SJCRH30 (cell line): ENCODE results near the gene LPCAT1. TPM values are rescaled to one million over a fixed set of nuclear protein-coding genes. Genes with fewer than 3 reads are reported as not detected.
"Not testable (repeated sequence)": the region's sequence is repeated elsewhere in the genome, so short reads cannot be mapped to it uniquely, and the experiment has no call there.

Source experiments
- DNase-seq, 2 experiments: peaks; one replicate each; pipeline ENCODE4 v3.0.0-alpha.2; 2015 to 2020
- H3K27ac ChIP-seq: fragments of 250-450 bp; sonication (Bioruptor Pico); 2 replicates; pipeline ENCODE4 v1.5.1; 2020; ENCODE audit warnings: mild to moderate bottlenecking, moderate library complexity
- H3K27me3 ChIP-seq: fragments of 250-450 bp; sonication (Bioruptor Pico); 2 replicates; pipeline ENCODE4 v1.5.1; 2020; ENCODE audit warnings: mild to moderate bottlenecking, moderate library complexity
- H3K36me3 ChIP-seq: fragments of 250-450 bp; sonication (Bioruptor Pico); 2 replicates; pipeline ENCODE4 v1.5.1; 2020; ENCODE audit warnings: mild to moderate bottlenecking, moderate library complexity
- H3K4me1 ChIP-seq: fragments of 250-450 bp; sonication (Bioruptor Pico); 2 replicates; pipeline ENCODE4 v1.5.1; 2020; ENCODE audit warnings: mild to moderate bottlenecking, moderate library complexity
- H3K4me3 ChIP-seq: fragments of 250-450 bp; sonication (Bioruptor Pico); 2 replicates; pipeline ENCODE4 v1.5.1; 2020; ENCODE audit warnings: mild to moderate bottlenecking, moderate library complexity
- H3K9me3 ChIP-seq: fragments of 250-450 bp; sonication (Bioruptor Pico); replicated peaks from 2 replicates; pipeline ENCODE4 v1.5.1; 2020; ENCODE audit warnings: mild to moderate bottlenecking, moderate library complexity
- total RNA-seq: library from RNA; depleted of rRNA; stranded (reverse); fragments of >200 nt; shearing (Covaris generic); gene quantifications from 2 replicates; pipeline ENCODE4 v1.2.3, GENCODE V29; 2014

Gene LPCAT1
- total RNA-seq, 1 experiment from 2014 or later: 44.6 TPM

DNA sequence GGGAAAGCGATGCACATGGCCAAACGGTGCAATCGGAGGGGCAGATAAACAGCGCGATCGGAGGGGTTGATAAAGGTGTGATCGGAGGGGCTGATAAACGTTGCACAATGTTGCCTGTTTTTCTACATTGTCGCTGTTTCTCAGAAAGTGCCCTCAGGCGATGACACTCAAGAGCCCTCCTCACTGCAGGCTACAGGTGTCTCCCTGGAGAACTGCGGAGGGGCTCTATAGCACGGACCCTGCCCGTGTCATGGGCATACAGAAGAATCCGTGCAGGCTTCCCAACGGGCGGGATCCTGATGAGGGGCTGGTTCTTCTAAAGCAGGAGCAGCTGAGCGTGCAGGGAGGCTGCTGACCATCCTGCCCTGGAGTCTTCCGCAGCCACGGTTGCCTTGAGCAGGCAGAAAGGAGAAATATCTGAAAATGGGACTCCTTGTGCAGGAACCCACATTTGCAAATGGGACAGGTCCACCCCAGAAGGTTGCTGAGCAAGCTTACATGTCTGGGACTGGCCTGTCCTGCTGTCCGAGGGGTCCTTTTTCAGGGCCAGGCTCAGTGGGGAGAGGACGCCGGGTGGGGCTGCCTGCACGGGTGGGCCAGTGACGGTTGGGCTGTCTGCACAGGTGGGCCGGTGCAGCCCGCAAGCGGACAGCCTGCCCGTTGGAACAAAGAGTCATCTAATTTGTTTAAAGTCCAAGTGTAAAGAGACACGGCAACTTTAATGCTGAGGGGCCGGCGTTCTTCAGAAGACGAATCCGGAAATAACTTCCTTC, 25.1 kb upstream of the LPCAT1 start:
- no peaks in the 10 kb centered on the region for H3K9me3 ChIP-seq
- H3K27ac ChIP-seq: no peak overlapping the region
- no peaks in the 10 kb centered on the region for H3K36me3 ChIP-seq
- H3K4me1 ChIP-seq: no peaks in the 10 kb centered on the region
- H3K4me3 ChIP-seq: no peak overlapping the region
- no peaks in the 10 kb centered on the region for H3K27me3 ChIP-seq
- no peak for DNase-seq

DNA sequence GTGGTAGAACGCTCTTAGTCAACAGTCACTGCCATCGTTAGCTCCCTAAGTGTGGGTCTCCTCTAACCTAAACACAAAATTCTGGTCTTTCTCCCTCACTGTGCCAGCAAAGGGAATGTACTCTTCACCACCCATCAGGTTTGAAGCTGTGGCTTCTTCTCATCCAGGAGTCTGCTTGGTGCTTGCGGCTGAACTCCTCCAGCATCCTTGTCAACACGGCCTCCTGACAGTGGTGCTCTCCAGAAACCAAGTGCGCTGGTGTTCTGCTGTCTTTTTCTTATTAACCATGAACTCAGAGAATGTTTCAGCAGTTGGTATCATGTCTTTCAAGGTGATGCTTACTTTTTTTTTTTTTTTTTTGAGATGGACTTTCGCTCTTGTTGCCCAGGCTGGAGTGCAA, 23.9 kb upstream of the LPCAT1 start:
- no peaks in the 10 kb centered on the region for H3K36me3 ChIP-seq
- no peak overlapping the region for H3K27ac ChIP-seq
- DNase-seq: no peak

DNA sequence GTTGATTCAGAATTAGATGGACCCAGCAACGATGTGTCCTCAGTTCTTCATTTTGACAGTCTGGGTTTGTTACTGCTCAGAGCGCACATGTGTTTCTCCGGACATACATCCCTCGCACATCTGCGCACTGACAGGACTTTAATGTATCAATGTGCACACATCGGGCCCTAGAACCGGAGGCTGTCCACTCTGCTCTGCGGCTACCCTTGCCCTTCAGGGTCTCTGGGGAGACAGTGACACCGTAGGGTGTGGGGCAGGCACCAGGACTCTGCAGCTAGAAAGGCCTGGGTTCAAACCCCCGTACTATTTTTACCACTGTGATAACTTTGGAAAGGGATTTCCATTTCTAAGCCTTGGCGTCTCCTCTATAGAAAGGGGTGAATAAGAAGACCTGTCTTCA, 23.5 kb upstream of the LPCAT1 start:
- no peaks in the 10 kb centered on the region for H3K36me3 ChIP-seq
- no peaks in the 10 kb centered on the region for H3K4me1 ChIP-seq
- H3K27ac ChIP-seq: no peak overlapping the region
- no peak for DNase-seq
- H3K4me3 ChIP-seq: no peak overlapping the region
- H3K9me3 ChIP-seq: no peaks in the 10 kb centered on the region
- H3K27me3 ChIP-seq: no peaks in the 10 kb centered on the region

More for the DNA sequence above, 23.9 kb upstream of the LPCAT1 start:
- H3K9me3 ChIP-seq: no peaks in the 10 kb centered on the region
- no peak overlapping the region for H3K4me3 ChIP-seq
- no peaks in the 10 kb centered on the region for H3K27me3 ChIP-seq
- H3K4me1 ChIP-seq: no peaks in the 10 kb centered on the region

DNA sequence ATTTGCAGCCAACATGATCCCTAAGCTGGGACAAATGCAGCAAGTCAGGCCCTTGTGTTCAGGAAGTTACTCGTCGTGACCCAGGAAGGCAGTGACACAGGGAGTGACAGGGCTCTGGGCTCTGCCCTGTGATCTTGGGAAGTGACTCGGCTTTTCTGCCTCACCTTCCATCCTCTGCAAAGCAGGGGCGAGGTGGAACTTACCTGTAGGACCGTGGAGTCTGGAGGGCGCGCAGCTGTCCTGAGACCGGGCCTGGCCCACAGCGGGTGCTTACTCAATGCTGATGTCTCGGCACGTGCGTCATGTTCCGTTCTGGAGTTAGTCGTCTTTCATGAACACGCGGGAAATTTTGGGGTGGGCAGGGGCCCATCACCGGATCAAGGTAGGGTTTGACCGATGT, 22.8 kb upstream of the LPCAT1 start:
- Histone ChIP-seq H3K27ac (no peak overlapping the region), H3K4me3 (no peak overlapping the region), H3K27me3 (no peaks in the 10 kb centered on the region), H3K4me1 (no peaks in the 10 kb centered on the region), H3K36me3 (no peaks in the 10 kb centered on the region), H3K9me3 (no peaks in the 10 kb centered on the region)
- DNase-seq: no peak

DNA sequence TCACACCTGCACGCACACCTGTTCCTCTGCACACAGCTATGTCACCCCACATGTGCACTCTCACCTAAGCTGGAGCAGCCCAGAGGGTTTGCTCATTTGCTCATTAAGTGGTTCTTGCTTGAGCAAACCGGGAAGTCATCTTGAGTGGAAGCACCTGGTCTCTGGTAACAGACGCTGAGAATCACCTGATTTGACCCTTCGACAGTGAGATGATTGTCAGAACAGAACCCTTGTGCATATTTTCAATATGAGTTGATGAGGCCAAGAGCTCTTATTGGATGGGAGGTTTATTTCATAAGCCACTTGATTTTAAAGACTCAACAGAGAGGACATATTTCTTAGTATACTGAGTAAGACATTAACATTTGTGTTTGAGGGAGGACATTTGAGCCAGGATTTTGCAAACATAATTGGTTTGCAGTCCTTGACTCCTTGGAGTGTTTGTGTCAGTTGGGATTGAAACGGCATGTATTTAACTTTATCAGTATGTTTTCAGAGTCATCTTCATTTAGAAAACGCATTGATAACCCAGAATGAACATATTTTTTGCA, 22.1 kb upstream of the LPCAT1 start:
- Histone ChIP-seq H3K9me3 (no peaks in the 10 kb centered on the region), H3K4me1 (no peaks in the 10 kb centered on the region), H3K27me3 (no peaks in the 10 kb centered on the region), H3K27ac (no peak overlapping the region), H3K36me3 (no peaks in the 10 kb centered on the region), H3K4me3 (no peak overlapping the region)
- no peak for DNase-seq

DNA sequence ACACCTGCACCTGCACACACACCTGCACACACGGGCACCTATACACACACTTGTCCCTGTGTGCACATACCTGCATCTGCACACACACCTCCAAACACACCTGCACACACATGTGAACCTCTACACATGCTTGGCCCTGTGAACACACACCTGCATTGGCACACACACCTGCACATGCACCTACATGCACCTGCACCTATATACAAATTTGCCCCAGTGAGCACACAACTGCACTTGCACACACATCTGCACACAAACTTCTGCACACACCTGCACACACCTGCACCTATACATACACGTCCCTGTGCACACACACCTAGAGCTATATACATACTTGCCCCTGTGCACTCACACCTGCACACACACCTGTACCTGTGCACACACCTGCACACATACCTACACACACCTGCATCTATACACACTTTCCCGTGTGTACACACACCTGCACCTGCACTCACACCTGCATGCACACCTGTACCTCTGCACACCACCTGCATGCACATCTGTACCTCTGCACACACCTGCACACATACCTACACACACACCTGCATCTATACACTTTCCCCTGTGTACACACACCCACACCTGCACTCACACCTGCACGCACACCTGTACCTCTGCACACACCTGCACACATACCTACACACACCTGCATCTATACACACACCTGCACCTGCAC, 21.5 kb upstream of the LPCAT1 start:
- no peaks in the 10 kb centered on the region for H3K27me3 ChIP-seq
- no peak for DNase-seq
- H3K4me3 ChIP-seq: no peak overlapping the region
- no peak overlapping the region for H3K27ac ChIP-seq
- H3K4me1 ChIP-seq: no peaks in the 10 kb centered on the region
- H3K36me3 ChIP-seq: no peaks in the 10 kb centered on the region
- H3K9me3 ChIP-seq: no peaks in the 10 kb centered on the region

DNA sequence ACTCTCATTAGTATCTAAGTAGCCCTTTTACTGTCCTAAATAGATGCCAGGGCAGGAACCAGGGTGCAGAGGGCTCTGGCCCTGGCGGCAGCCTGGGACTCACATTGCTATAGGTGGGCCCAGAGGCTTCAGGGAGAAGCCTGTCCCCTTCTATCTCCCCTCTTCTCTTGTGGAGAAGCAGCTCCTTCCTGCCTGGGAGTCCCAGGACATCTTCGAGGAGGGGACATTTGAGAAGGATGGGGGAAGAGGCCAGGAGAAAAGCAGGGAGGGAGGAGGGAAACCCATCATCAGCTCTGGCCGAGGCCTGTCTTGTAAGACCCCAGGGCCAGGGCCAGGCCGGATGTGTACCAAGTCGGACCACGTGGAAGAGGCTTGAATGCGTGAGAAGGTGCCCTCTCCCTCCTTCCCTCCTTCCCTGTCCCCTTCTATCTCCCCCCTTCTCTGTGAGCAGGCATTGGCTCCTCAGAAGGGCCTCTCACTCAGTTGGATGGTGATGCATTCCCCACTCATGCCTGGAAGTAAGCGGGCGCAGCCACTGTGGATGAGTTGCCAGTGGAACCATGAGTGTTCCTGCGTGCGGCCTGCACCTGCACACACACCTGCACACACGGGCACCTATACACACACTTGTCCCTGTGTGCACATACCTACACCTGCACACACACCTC, 20.7 kb upstream of the LPCAT1 start:
- DNase-seq: no peak
- no peaks in the 10 kb centered on the region for H3K27me3 ChIP-seq
- H3K27ac ChIP-seq: no peak overlapping the region

DNA sequence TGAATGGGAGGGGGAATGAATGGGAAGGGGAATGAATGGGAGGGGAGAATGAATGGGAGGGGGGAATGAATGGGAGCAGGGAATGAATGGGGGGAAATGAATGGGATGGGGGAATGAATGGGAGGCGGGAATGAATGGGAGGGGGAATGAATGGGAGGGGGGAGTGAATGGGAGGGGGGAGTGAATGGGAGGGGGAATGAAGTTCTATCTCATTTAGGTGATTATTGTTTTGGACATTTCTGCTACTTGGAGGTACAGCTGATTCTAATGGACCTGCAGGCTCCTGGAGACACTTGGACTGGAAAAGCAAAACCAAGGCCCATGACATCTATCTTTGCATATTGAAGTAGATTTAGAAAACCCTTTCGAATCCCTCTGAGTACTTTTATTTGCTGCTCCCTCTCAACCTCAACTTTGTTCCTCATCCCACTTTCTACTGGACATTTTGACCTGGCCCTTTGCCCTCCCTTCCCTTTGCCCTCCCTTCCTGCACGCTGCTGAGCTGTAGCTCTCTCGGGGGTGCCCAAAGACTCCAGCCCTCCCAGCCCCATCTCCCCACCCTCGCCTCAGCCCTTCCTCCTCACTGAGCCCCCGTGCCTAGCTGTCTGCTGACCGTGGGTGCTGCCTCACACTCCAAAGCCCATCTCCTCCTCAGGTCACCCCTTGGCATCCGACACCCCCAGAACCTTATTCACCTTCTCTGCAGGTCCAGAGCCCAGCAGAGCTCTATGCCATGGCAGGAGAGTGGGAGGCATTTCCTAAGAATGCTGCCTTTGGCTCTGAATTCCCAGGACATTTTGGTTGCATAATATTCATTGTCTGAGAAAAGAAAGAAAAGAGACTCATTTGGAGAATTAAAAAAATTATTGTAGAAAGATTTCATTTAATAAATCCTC, 19.9 kb upstream of the LPCAT1 start:
- Histone ChIP-seq H3K9me3 (no peaks in the 10 kb centered on the region), H3K27ac (no peak overlapping the region), H3K36me3 (no peaks in the 10 kb centered on the region), H3K4me1 (no peaks in the 10 kb centered on the region), H3K27me3 (no peaks in the 10 kb centered on the region), H3K4me3 (no peak overlapping the region)
- DNase-seq: no peak

More for the DNA sequence above, 20.7 kb upstream of the LPCAT1 start:
- H3K9me3 ChIP-seq: no peaks in the 10 kb centered on the region
- H3K4me3 ChIP-seq: no peak overlapping the region
- H3K36me3 ChIP-seq: no peaks in the 10 kb centered on the region
- no peaks in the 10 kb centered on the region for H3K4me1 ChIP-seq

DNA sequence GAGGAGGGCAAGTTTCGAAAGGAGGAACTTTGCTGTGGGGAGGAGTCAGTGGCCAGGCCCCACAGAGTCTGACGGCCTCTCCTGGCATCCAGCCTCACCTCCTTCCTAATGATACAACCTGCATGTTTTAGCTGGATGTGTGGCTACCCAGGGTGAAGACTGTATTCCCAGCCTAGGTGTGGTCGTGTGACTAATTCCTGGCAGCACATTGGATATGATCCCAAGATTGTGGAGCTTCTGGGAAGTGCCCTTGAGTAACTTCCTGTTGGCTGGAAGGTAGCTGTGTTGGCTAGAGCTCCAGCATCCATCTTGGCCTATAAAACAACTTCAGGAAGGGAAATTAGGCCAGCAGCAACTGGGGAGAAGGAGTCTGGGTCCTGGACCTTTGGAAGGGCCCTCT, 19.0 kb upstream of the LPCAT1 start:
- H3K27ac ChIP-seq: no peak overlapping the region
- DNase-seq: no peak
- no peaks in the 10 kb centered on the region for H3K27me3 ChIP-seq
- no peak overlapping the region for H3K4me3 ChIP-seq
- no peaks in the 10 kb centered on the region for H3K9me3 ChIP-seq
- H3K4me1 ChIP-seq: no peaks in the 10 kb centered on the region
- no peaks in the 10 kb centered on the region for H3K36me3 ChIP-seq

DNA sequence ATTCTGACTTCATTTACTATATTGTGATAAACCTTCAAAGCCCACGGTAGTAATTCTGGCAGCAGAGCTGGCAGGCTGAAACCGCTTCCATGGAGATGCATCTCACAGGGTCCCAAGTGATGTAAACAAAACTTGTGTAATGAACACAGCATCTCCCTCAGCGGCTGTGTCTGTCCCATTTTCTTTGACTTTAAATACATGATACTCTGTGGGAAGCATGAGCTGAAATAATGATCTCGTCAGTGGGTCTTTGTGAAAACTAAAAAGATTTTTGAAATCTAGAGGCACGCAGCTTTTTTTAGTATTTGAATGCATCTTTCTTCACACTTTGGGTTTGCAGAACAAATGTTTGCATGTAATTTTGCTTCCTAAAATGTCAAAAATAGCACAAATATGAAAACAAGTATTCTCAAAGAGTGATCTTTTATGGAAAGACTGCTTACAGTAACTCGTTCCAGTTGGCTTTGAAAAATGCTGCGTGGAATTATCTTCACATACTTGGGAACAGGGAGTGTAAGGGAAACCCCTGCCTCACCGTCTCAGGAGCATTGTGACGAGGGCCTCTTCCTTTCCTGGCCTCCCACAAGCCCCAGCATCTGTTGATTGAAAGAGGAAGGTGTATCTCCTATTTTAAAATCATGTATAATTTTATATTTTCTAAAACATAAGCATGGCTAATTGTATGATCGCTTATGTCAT, 18.1 kb upstream of the LPCAT1 start:
- Histone ChIP-seq H3K36me3 (no peaks in the 10 kb centered on the region), H3K27ac (no peak overlapping the region; the same call in 1 of the 2 replicates), H3K27me3 (no peaks in the 10 kb centered on the region), H3K4me1 (no peaks in the 10 kb centered on the region), H3K9me3 (no peaks in the 10 kb centered on the region), H3K4me3 (no peak overlapping the region)
- DNase-seq: no peak

DNA sequence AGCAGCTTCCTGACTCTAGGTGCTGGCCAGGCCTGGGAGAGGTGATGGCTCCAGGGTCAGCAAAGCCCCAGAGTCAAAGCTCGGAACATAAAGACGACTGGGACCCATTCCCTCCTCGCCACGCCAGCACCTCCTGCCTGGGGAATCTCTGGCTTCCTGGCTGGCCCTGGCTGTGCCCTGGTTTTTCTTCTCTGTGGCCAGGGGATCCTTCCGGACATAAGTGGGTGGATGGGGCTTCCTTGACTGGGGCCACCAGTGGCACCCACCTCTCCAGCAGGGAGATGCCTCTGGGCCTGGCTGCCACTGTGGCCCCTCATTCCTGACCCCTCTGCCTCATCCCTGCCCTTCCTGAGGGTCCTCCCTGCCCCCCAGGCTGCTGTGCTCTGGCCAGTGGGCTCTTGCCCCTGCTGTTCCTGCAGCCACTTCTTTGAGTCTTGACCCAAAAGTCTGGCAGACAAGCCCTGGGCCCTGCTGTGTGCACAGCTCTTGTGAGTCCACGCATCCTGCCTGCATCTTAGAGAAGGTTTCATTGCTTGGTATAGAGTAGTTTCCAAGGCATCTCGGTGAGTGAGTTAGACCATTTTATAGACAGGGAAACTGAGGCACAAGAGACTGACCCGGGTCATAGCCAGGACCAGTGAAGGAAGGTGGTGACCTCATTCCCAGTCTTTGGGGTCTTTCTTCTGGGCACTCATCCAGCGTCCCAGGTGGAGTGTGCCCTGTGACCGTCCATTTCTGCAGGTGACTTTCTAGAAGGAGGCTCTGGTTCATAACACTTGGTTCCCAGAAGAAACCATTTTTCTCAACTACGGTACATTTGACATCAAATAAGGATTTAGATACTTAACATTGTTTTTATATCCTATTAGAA, 17.3 kb upstream of the LPCAT1 start:
- Histone ChIP-seq H3K9me3 (no peaks in the 10 kb centered on the region), H3K36me3 (no peaks in the 10 kb centered on the region), H3K4me3 (no peak overlapping the region), H3K27ac (no peak overlapping the region), H3K27me3 (no peaks in the 10 kb centered on the region), H3K4me1 (no peaks in the 10 kb centered on the region)
- DNase-seq: no peak

DNA sequence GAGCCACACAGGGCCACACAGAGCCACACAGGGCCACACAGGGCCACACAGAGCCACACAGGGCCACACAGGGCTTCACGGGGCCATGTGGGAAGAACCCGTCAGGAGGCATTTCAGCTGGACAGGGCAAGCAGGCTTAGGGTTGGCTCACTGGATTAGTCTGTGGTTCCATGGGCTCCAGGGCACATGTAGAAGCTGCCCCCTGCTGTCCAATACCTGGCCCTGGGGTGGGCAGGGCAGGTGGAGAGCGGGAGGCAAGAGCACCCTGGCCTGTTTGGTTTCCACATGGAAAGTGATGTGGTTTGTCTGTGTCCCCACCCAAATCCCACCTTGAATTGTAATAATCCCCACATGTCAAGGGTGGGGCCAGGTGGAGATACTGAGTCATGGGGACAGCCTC, 16.4 kb upstream of the LPCAT1 start:
- no peaks in the 10 kb centered on the region for H3K36me3 ChIP-seq
- H3K27me3 ChIP-seq: no peaks in the 10 kb centered on the region
- H3K9me3 ChIP-seq: no peaks in the 10 kb centered on the region
- H3K4me1 ChIP-seq: no peaks in the 10 kb centered on the region
- H3K4me3 ChIP-seq: no peak overlapping the region
- no peak overlapping the region for H3K27ac ChIP-seq
- DNase-seq: no peak

DNA sequence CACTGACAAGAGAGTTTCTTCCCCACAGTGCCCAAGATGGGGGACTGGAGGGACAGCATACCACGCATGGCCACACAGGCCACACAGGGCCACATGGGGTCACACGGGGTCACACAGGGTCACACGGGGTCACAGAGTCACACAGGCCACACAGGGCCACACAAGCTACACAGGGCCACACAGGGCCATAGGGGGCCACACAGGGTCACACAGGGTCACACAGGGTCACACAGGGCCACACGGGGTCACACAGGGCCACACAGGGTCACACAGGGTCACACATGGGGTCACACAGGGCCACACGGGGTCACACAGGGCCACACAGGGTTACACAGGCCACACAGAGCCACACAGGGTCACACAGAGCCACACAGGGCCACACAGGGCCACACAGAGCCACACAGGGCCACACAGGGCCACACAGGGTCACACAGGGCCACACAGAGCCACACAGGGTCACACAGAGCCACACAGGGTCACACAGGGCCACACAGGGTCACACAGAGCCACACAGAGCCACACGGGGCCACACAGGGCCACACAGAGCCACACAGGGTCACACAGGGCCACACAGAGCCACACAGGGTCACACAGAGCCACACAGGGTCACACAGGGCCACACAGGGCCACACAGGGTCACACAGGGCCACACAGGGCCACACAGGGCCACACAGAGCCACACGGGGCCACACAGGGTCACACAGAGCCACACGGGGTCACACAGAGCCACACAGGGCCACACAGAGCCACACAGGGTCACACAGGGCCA, 15.8 kb upstream of the LPCAT1 start:
- not testable (repeated sequence) for H3K4me1 ChIP-seq, DNase-seq, H3K27me3 ChIP-seq, H3K4me3 ChIP-seq, H3K9me3 ChIP-seq, H3K36me3 ChIP-seq, H3K27ac ChIP-seq
